HL-60 (cell line): ENCODE measurements around the gene HOXB3.

Experiments
- GABPA ChIP-seq: IDR thresholded peaks from 2 replicates; pipeline ENCODE4 v1.6.1; 2012; ENCODE audit warnings: low read depth
- POLR2AphosphoS5 ChIP-seq: IDR thresholded peaks from 2 replicates; pipeline ENCODE4 v1.6.1; 2012; ENCODE audit warnings: low read depth
- REST ChIP-seq: IDR thresholded peaks from 2 replicates; pipeline ENCODE4 v1.6.1; 2012; ENCODE audit warnings: low read depth; ENCODE audit not compliant: insufficient replicate concordance
- SPI1 ChIP-seq: IDR thresholded peaks from 2 replicates; pipeline ENCODE4 v1.6.1; 2012; ENCODE audit warnings: low read depth, mild to moderate bottlenecking, borderline replicate concordance
- TF ChIP-seq, protein P1 (sequence below): IDR thresholded peaks from one replicate; pipeline ENCODE4 v1.5.1; 2011; ENCODE audit warnings: low read length, control low read depth, inconsistent platforms; ENCODE audit not compliant: insufficient read depth

DNA sequence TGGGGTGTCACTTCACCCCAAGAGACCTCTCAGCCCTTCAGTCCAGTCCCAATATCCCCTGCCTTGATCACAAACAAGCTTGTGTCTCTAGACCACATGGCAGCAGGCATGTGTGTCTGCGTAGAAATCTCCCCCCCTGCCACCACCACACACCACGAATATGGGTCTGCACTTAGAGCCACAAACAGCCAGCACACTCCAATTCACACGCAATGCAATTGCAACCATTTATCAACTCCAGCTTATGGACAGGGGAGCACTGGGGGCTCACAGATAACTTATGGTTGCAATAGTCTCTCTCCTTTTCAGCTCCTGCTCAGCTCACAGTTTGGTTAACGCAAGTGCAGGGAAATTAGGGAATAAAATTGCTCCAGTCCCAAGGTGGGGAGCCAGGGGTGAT is 33.5 kb upstream of the HOXB3 start:
- no peak for TF ChIP-seq POLR2AphosphoS5
- TF ChIP-seq, protein P1, sequence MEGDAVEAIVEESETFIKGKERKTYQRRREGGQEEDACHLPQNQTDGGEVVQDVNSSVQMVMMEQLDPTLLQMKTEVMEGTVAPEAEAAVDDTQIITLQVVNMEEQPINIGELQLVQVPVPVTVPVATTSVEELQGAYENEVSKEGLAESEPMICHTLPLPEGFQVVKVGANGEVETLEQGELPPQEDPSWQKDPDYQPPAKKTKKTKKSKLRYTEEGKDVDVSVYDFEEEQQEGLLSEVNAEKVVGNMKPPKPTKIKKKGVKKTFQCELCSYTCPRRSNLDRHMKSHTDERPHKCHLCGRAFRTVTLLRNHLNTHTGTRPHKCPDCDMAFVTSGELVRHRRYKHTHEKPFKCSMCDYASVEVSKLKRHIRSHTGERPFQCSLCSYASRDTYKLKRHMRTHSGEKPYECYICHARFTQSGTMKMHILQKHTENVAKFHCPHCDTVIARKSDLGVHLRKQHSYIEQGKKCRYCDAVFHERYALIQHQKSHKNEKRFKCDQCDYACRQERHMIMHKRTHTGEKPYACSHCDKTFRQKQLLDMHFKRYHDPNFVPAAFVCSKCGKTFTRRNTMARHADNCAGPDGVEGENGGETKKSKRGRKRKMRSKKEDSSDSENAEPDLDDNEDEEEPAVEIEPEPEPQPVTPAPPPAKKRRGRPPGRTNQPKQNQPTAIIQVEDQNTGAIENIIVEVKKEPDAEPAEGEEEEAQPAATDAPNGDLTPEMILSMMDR: no peak
- TF ChIP-seq REST: no peak
- no peak for TF ChIP-seq GABPA
- no peak for TF ChIP-seq SPI1
